ENCODE results near the gene RFNG. TPM values are rescaled to one million over a fixed set of nuclear protein-coding genes. Genes with fewer than 3 reads are reported as not detected.

Gene RFNG
- total RNA-seq, 4 donors from 2014 or later: 33.2 to 92.0 (median 48.8) TPM

- Histone ChIP-seq H3K36me3 (no peaks in the 10 kb centered on the region), H3K27ac (no peak overlapping the region), H3K4me1 (peaks cover 13 to 28% (median 24%) of the 10 kb centered on the region in 4 donors), H3K9me3 (no peaks in the 10 kb centered on the region), H3K4me3 (no peak overlapping the region), H3K27me3 (no peaks in the 10 kb centered on the region)
- in situ Hi-C loops (cut with MboI; ENCODE audit: low pct_ligation_motif_present in 1 of 4, low pct_unique_long_range_greater_than_20kb in 1 of 4, low sequenced_read_pairs in 3 of 4) (no loop called here), intact Hi-C loops (cut with DNase I; ENCODE audit: low total_unique reads) (no loop called here)
- no peak for DNase-seq
- TF ChIP-seq EP300 (IDR thresholded peaks at IDR 0.05; ENCODE audit: low read depth): no peak
- TF ChIP-seq POLR2A (IDR thresholded peaks at IDR 0.05): no peak
- WGBS, 2 donors (ENCODE audit: low coverage in 1 of 2): 73% methylated on average over 13 of the region's 13 CpGs; no CpG with 5 or more reads in 1 of the 2 donors
These were observed 33.9 kb downstream of the RFNG start for GRCh38 chr17:82017612-82018151.

DNA sequence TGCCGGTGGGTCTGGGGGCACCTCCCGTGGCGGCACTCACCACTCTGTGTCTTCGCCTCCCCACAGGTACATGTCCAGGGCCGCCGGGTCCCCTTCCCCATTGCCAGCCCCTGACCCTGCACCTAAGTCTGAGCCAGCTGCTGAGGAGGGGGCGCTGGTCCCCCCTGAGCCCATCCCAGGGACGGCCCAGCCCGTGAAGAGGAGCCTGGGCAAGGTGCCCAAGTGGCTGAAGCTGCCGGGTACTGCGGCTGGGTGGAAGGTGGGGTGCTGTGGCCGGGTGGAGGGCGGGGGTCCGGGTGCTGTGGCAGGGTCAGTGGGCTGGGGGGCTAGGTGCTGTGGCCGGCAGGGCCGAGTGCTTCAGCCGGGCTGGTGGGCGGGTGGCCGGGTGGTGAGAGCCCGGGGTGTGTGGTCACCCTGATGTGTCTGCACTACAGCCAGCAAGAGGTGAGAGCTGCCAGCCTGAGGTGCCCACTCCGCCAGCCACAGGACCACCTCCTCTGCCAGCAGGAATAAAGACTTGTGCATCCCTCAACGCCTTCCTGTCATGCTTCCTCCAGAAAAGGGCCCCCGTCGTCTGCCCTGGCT lies 34.6 kb downstream of the RFNG start:
- Histone ChIP-seq H3K36me3 (no peaks in the 10 kb centered on the region), H3K9me3 (no peaks in the 10 kb centered on the region), H3K27ac (no peak overlapping the region), H3K4me3 (no peak overlapping the region), H3K4me1 (peaks cover 11 to 26% (median 20%) of the 10 kb centered on the region in 4 donors), H3K27me3 (no peaks in the 10 kb centered on the region)
- in situ Hi-C loops (cut with MboI; ENCODE audit: low pct_ligation_motif_present in 1 of 4, low pct_unique_long_range_greater_than_20kb in 1 of 4, low sequenced_read_pairs in 3 of 4) (no loop called here), intact Hi-C loops (cut with DNase I; ENCODE audit: low total_unique reads) (no loop called here)
- TF ChIP-seq POLR2AphosphoS5 (IDR thresholded peaks at IDR 0.05) (no peak), CTCF (IDR thresholded peaks at IDR 0.05) (no peak), EP300 (IDR thresholded peaks at IDR 0.05; ENCODE audit: low read depth) (no peak), POLR2A (IDR thresholded peaks at IDR 0.05) (no peak)
- DNase-seq: no peak
- WGBS, 2 donors (ENCODE audit: low coverage in 1 of 2): 70 to 85% methylated on average over 2 to 24 of the region's 24 CpGs

- Histone ChIP-seq H3K27me3 (no peaks in the 10 kb centered on the region), H3K4me3 (no peak overlapping the region), H3K27ac (no peak overlapping the region), H3K4me1 (peaks cover 4 to 19% (median 13%) of the 10 kb centered on the region in 4 donors), H3K36me3 (no peaks in the 10 kb centered on the region), H3K9me3 (no peaks in the 10 kb centered on the region)
- in situ Hi-C loops (cut with MboI; ENCODE audit: low pct_ligation_motif_present in 1 of 4, low pct_unique_long_range_greater_than_20kb in 1 of 4, low sequenced_read_pairs in 3 of 4) (no loop called here), intact Hi-C loops (cut with DNase I; ENCODE audit: low total_unique reads) (no loop called here)
- 89% methylated on average over 27 of the region's 28 CpGs; no CpG with 5 or more reads in 1 of the 2 donors for WGBS, 2 donors (ENCODE audit: low coverage in 1 of 2)
- no peak for DNase-seq
- TF ChIP-seq CTCF (IDR thresholded peaks at IDR 0.05) (no peak), POLR2AphosphoS5 (IDR thresholded peaks at IDR 0.05) (no peak), EP300 (IDR thresholded peaks at IDR 0.05; ENCODE audit: low read depth) (no peak), POLR2A (IDR thresholded peaks at IDR 0.05) (no peak)
These were observed 35.3 kb downstream of the RFNG start for GRCh38 chr17:82016061-82016874.

- H3K27ac ChIP-seq: no peak overlapping the region
- intact Hi-C loops (cut with DNase I; ENCODE audit: low total_unique reads): no loop called here
- peaks cover 0 to 10% (median 7%) of the 10 kb centered on the region in 4 donors for H3K4me1 ChIP-seq
- H3K9me3 ChIP-seq: no peaks in the 10 kb centered on the region
- H3K27me3 ChIP-seq: no peaks in the 10 kb centered on the region
- DNase-seq: no peak
- in situ Hi-C loops (cut with MboI; ENCODE audit: low pct_ligation_motif_present in 1 of 4, low pct_unique_long_range_greater_than_20kb in 1 of 4, low sequenced_read_pairs in 3 of 4): no loop called here
- no peaks in the 10 kb centered on the region for H3K36me3 ChIP-seq
- H3K4me3 ChIP-seq: no peak overlapping the region
- WGBS, 2 donors (ENCODE audit: low coverage in 1 of 2): 87% methylated on average over 24 of the region's 24 CpGs; no CpG with 5 or more reads in 1 of the 2 donors
- TF ChIP-seq POLR2A (IDR thresholded peaks at IDR 0.05): no peak
- no peak for TF ChIP-seq EP300 (IDR thresholded peaks at IDR 0.05; ENCODE audit: low read depth)
- TF ChIP-seq CTCF (IDR thresholded peaks at IDR 0.05): no peak
- TF ChIP-seq POLR2AphosphoS5 (IDR thresholded peaks at IDR 0.05): no peak
These were observed 36.2 kb downstream of the RFNG start for GRCh38 chr17:82015311-82015971.

All from transverse colon (tissue), 4 donors.